BE2C (cell line): ENCODE results near the gene KRTAP5-5.

Source experiments
- DNase-seq: peaks from one replicate; pipeline ENCODE4 v3.0.0-alpha.2; 2020
- H3K27me3 ChIP-seq: fragments of 250-450 bp; sonication (Bioruptor Pico); 2 replicates; pipeline ENCODE4 v1.5.1; 2020; ENCODE audit warnings: mild to moderate bottlenecking
- H3K36me3 ChIP-seq: fragments of 250-450 bp; sonication (Bioruptor Pico); 2 replicates; pipeline ENCODE4 v1.5.1; 2020; ENCODE audit warnings: mild to moderate bottlenecking
- H3K4me1 ChIP-seq: fragments of 250-450 bp; sonication (Bioruptor Pico); 2 replicates; pipeline ENCODE4 v1.5.1; 2020
- H3K4me3 ChIP-seq: 2 replicates; pipeline ENCODE4 v1.5.1; 2011; ENCODE audit warnings: low read depth, low read length
- H3K9me3 ChIP-seq: fragments of 250-450 bp; sonication (Bioruptor Pico); 2 replicates; pipeline ENCODE4 v1.5.1; 2020
- TF ChIP-seq, protein P1 (sequence below): IDR thresholded peaks from 2 replicates; pipeline ENCODE4 v1.5.1; 2012; ENCODE audit warnings: mild to moderate bottlenecking, low read depth, low read length

Gene KRTAP5-5

GRCh38 chr11:1673446-1674172 is 44.0 kb downstream of the KRTAP5-5 start:
- TF ChIP-seq, protein P1, sequence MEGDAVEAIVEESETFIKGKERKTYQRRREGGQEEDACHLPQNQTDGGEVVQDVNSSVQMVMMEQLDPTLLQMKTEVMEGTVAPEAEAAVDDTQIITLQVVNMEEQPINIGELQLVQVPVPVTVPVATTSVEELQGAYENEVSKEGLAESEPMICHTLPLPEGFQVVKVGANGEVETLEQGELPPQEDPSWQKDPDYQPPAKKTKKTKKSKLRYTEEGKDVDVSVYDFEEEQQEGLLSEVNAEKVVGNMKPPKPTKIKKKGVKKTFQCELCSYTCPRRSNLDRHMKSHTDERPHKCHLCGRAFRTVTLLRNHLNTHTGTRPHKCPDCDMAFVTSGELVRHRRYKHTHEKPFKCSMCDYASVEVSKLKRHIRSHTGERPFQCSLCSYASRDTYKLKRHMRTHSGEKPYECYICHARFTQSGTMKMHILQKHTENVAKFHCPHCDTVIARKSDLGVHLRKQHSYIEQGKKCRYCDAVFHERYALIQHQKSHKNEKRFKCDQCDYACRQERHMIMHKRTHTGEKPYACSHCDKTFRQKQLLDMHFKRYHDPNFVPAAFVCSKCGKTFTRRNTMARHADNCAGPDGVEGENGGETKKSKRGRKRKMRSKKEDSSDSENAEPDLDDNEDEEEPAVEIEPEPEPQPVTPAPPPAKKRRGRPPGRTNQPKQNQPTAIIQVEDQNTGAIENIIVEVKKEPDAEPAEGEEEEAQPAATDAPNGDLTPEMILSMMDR: no peak
- Histone ChIP-seq H3K27me3 (peaks cover 21% of the 10 kb centered on the region), H3K9me3 (no peaks in the 10 kb centered on the region), H3K36me3 (no peaks in the 10 kb centered on the region), H3K4me3 (no peak overlapping the region), H3K4me1 (no peaks in the 10 kb centered on the region)
- DNase-seq: no peak

- TF ChIP-seq, protein P1: no peak
- Histone ChIP-seq H3K27me3 (peaks cover 21% of the 10 kb centered on the region), H3K9me3 (no peaks in the 10 kb centered on the region), H3K4me1 (no peaks in the 10 kb centered on the region), H3K36me3 (no peaks in the 10 kb centered on the region), H3K4me3 (no peak overlapping the region)
- no peak for DNase-seq
Observed at GRCh38 chr11:1674173-1675131, 44.9 kb downstream of the KRTAP5-5 start.

DNA sequence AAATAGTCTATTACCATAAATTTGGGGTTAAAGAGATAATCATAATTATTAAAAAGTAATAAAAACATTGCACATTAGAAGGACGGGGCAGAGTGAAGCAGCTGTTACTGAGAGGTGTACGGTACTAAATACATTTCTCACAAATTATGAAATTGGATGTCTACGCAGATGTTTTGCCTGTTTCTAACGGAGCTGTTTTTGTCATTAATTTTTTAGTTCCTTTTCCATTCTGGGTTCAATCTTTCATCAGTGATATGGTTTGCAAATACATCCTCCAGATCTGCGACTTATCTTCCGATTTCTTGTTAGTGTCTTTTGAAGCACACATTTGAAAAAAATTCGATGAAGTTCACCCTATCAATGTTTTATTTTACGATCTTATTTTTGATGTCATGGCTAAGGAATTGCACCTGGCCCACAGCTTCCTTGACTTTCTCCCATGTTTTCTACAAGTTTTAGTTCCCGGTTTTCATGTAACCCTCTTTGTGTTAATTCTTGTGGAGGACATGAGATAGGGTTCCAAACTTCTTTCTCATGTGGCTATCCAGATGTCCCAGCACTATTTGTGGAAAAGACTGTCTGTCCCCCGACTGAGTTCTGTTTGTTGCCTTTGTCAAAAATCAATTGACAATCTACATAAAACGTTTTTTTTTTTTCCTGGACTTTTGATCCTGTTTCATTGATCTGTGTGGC is 46.1 kb downstream of the KRTAP5-5 start:
- Histone ChIP-seq H3K4me1 (no peaks in the 10 kb centered on the region), H3K4me3 (no peak overlapping the region), H3K36me3 (no peaks in the 10 kb centered on the region), H3K9me3 (no peaks in the 10 kb centered on the region), H3K27me3 (peaks cover 21% of the 10 kb centered on the region)
- DNase-seq: no peak
- TF ChIP-seq, protein P1: no peak

- no peaks in the 10 kb centered on the region for H3K36me3 ChIP-seq
- H3K4me1 ChIP-seq: no peaks in the 10 kb centered on the region
- H3K4me3 ChIP-seq: no peak overlapping the region
- H3K27me3 ChIP-seq: peaks cover 21% of the 10 kb centered on the region
- no peak for DNase-seq
- TF ChIP-seq, protein P1: no peak
- no peaks in the 10 kb centered on the region for H3K9me3 ChIP-seq
Observed at GRCh38 chr11:1676229-1676740, 46.7 kb downstream of the KRTAP5-5 start.

- TF ChIP-seq, protein P1: no peak
- no peak overlapping the region for H3K4me3 ChIP-seq
- H3K27me3 ChIP-seq: peaks cover 12% of the 10 kb centered on the region
- no peaks in the 10 kb centered on the region for H3K4me1 ChIP-seq
- H3K9me3 ChIP-seq: no peaks in the 10 kb centered on the region
- H3K36me3 ChIP-seq: no peaks in the 10 kb centered on the region
- DNase-seq: no peak
Observed at GRCh38 chr11:1679881-1680280, 50.3 kb downstream of the KRTAP5-5 start.
